Keratinocyte (primary cell): ENCODE results near the gene FABP1. TPM values are rescaled to one million over a fixed set of nuclear protein-coding genes. Genes with fewer than 3 reads are reported as not detected.

Experiments
- DNase-seq: peaks from one replicate; pipeline ENCODE4 v3.0.0-alpha.2; 2011; ENCODE audit warnings: low read depth, missing footprints, low spot score
- FAIRE-seq: peaks from 2 replicates; lab custom pipeline; 2011; peaks lifted over from hg19 to GRCh38; lab: Jason Lieb, UNC
- H2AFZ ChIP-seq: 2 replicates; pipeline ENCODE4 v1.6.0; 2012; ENCODE audit warnings: low read length, control low read depth, inconsistent platforms; ENCODE audit not compliant: control insufficient read depth
- H3K27ac ChIP-seq: 2 replicates; pipeline ENCODE4 v1.5.1; 2011; ENCODE audit warnings: low read length; ENCODE audit not compliant: control insufficient read depth, insufficient read depth
- H3K27me3 ChIP-seq: 3 replicates; pipeline ENCODE4 v1.6.0; 2011; ENCODE audit warnings: low read length; ENCODE audit not compliant: control insufficient read depth, insufficient read depth; ENCODE audit errors: extremely low read depth
- H3K36me3 ChIP-seq, 2 experiments: 2 replicates in 1 of 2; 3 replicates in 1 of 2; pipeline ENCODE4 v1.5.1; 2011; ENCODE audit warnings: low read length in 2 of 2, mild to moderate bottlenecking in 1 of 2; ENCODE audit not compliant: control insufficient read depth in 2 of 2, insufficient read depth in 2 of 2; ENCODE audit errors: extremely low read depth in 1 of 2
- H3K4me1 ChIP-seq: 3 replicates; pipeline ENCODE4 v1.5.1; 2011; ENCODE audit warnings: low read length; ENCODE audit not compliant: control insufficient read depth, insufficient read depth; ENCODE audit errors: extremely low read depth
- H3K4me2 ChIP-seq: 3 replicates; pipeline ENCODE4 v1.6.0; 2011; ENCODE audit warnings: low read depth, low read length; ENCODE audit not compliant: control insufficient read depth, insufficient read depth; ENCODE audit errors: extremely low read depth
- H3K4me3 ChIP-seq, 3 experiments: fragments of 200-600 bp in 1 of 3; sonication (generic) in 1 of 3; 2 replicates in 2 of 3; 3 replicates in 1 of 3; pipeline ENCODE4 v1.5.1; 2011 to 2016; ENCODE audit warnings: low read length in 3 of 3, mild to moderate bottlenecking in 3 of 3, control low read depth in 2 of 3, inconsistent platforms in 1 of 3, low read depth in 1 of 3, mixed read lengths in 1 of 3, mixed run types in 1 of 3, moderate library complexity in 1 of 3; ENCODE audit not compliant: control insufficient read depth in 2 of 3, insufficient read depth in 2 of 3; ENCODE audit errors: extremely low read depth in 1 of 3
- H3K79me2 ChIP-seq: 2 replicates; pipeline ENCODE4 v1.6.0; 2012; ENCODE audit warnings: low read length; ENCODE audit not compliant: control insufficient read depth, insufficient read depth
- H3K9ac ChIP-seq: 3 replicates; pipeline ENCODE4 v1.6.0; 2011; ENCODE audit warnings: low read length; ENCODE audit not compliant: control insufficient read depth, insufficient read depth; ENCODE audit errors: extremely low read depth
- H3K9me1 ChIP-seq: 3 replicates; pipeline ENCODE4 v1.6.0; 2011; ENCODE audit warnings: low read length; ENCODE audit not compliant: control insufficient read depth, insufficient read depth; ENCODE audit errors: extremely low read depth
- H3K9me3 ChIP-seq: 2 replicates; pipeline ENCODE4 v1.5.1; 2012; ENCODE audit warnings: low read depth, low read length; ENCODE audit not compliant: control insufficient read depth
- H4K20me1 ChIP-seq: 3 replicates; pipeline ENCODE4 v1.6.0; 2011; ENCODE audit warnings: low read length; ENCODE audit not compliant: control insufficient read depth, insufficient read depth; ENCODE audit errors: extremely low read depth
- EZH2 ChIP-seq: IDR thresholded peaks from one replicate; pipeline ENCODE4 v1.6.1; 2012; ENCODE audit warnings: inconsistent platforms, mild to moderate bottlenecking, low read length, moderate library complexity
- dilution Hi-C: fragments of 300-500 bp; cut with MboI; formaldehyde crosslinking; loops from one replicate; pipeline ENCODE4 v1.7.0; 2020; ENCODE audit warnings: low sequenced_read_pairs; ENCODE audit not compliant: extremely low pct_ligation_motif_present
- polyA plus RNA-seq, 5 experiments: library from polyadenylated mRNA; depleted of rRNA in 3 of 5; stranded (reverse) in 3 of 5; stranded (forward) in 1 of 5; unstranded in 1 of 5; fragments of >200 nt; gene quantifications; 1 replicate in 1 of 5; 2 replicates in 3 of 5; 3 replicates in 1 of 5; pipeline versions ENCODE4 v1.2.1 to v1.2.3, GENCODE V29; 2011 to 2012; ENCODE audit warnings: missing spikeins in 2 of 5, low read depth in 1 of 5, low replicate concordance in 1 of 5
- TF ChIP-seq, protein P1 (sequence below), 3 experiments: IDR thresholded peaks in 1 of 3; conservative IDR thresholded peaks in 1 of 3; optimal IDR thresholded peaks in 1 of 3; 2 replicates in 2 of 3; 3 replicates in 1 of 3; pipeline versions ENCODE3 to v1.5.1; 2011; ENCODE audit warnings: low read length in 3 of 3, mild to moderate bottlenecking in 3 of 3, moderate library complexity in 2 of 3, control low read depth in 1 of 3, inconsistent platforms in 1 of 3; ENCODE audit not compliant: insufficient read depth in 2 of 3; ENCODE audit errors: extremely low read depth in 1 of 3

The FABP1 gene
- polyA plus RNA-seq, 1 donor (not counting 4 experiments of a cell fraction or from before 2014, with no cell fraction given): not detected

DNA sequence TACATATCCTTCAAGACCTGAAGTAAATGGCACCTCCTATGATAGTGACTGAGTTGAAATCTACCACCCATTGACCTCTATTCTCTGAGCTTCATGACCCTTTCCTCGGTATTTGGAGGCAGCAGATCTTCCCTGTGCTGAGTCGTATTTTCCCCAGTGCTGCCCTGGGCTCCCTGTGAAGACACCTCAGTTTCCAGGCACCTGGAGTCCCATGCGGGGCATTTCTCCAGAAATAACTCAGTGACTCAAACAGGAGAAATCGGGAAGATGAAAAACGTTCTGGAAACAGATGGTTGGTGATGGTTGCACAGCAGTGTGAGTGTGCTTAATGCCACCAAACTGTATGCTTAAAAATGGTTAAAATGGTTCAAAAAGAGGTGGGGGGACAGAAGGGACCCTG lies 42.3 kb downstream of the FABP1 start:
- dilution Hi-C loops: no loop called here
- DNase-seq (no peak), FAIRE-seq (no peak)
- TF ChIP-seq, protein P1, sequence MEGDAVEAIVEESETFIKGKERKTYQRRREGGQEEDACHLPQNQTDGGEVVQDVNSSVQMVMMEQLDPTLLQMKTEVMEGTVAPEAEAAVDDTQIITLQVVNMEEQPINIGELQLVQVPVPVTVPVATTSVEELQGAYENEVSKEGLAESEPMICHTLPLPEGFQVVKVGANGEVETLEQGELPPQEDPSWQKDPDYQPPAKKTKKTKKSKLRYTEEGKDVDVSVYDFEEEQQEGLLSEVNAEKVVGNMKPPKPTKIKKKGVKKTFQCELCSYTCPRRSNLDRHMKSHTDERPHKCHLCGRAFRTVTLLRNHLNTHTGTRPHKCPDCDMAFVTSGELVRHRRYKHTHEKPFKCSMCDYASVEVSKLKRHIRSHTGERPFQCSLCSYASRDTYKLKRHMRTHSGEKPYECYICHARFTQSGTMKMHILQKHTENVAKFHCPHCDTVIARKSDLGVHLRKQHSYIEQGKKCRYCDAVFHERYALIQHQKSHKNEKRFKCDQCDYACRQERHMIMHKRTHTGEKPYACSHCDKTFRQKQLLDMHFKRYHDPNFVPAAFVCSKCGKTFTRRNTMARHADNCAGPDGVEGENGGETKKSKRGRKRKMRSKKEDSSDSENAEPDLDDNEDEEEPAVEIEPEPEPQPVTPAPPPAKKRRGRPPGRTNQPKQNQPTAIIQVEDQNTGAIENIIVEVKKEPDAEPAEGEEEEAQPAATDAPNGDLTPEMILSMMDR (optimal IDR thresholded peaks at IDR 0.05 in 1 of 3, IDR thresholded peaks at IDR 0.05 in 1 of 3, conservative IDR thresholded peaks at IDR 0.05 in 1 of 3; ENCODE audit: extremely low read depth in 1 of 3, insufficient read depth in 2 of 3, low read length in 3 of 3): no peak
- TF ChIP-seq EZH2: no peak
- Histone ChIP-seq H3K27ac (no peak overlapping the region), H3K9ac (no peak overlapping the region), H3K79me2 (no peaks in the 10 kb centered on the region), H3K27me3 (no peaks in the 10 kb centered on the region), H4K20me1 (no peaks in the 10 kb centered on the region), H3K4me1 (no peaks in the 10 kb centered on the region), H3K36me3 (no peaks in the 10 kb centered on the region), H2AFZ (no peak overlapping the region), H3K9me1 (no peaks in the 10 kb centered on the region), H3K9me3 (no peaks in the 10 kb centered on the region), H3K4me2 (no peak overlapping the region), H3K4me3 (no peak overlapping the region)

DNA sequence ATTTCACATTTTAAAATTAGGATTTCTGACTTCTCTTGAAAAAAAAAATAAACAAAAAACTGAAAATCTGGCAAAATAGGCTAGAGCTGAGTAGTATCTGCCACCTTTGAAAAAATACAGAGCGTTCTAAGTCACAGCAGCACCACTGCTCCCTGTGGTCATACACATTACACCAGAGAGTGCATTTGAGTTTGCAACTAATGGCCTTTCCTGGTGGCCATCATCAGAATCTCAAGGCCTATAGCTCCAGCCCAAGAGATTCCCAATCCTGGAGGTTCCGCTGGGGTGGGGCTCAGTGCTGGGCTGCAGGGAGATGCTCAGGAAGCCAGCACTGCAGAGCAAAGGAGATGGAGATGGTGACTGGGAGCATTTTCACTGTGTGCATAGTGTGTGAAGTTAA lies 42.8 kb downstream of the FABP1 start:
- dilution Hi-C loops: no loop called here
- Histone ChIP-seq H3K27me3 (no peaks in the 10 kb centered on the region), H3K9me1 (no peaks in the 10 kb centered on the region), H3K79me2 (no peaks in the 10 kb centered on the region), H3K9ac (no peak overlapping the region), H3K4me1 (no peaks in the 10 kb centered on the region), H3K9me3 (no peaks in the 10 kb centered on the region), H3K4me3 (no peak overlapping the region), H3K36me3 (no peaks in the 10 kb centered on the region), H3K4me2 (no peak overlapping the region), H4K20me1 (no peaks in the 10 kb centered on the region), H2AFZ (no peak overlapping the region), H3K27ac (no peak overlapping the region)
- TF ChIP-seq, protein P1 (optimal IDR thresholded peaks at IDR 0.05 in 1 of 3, IDR thresholded peaks at IDR 0.05 in 1 of 3, conservative IDR thresholded peaks at IDR 0.05 in 1 of 3; ENCODE audit: extremely low read depth in 1 of 3, insufficient read depth in 2 of 3, low read length in 3 of 3): no peak
- no peak for TF ChIP-seq EZH2
- no peak for DNase-seq
- no peak for FAIRE-seq
